Pulmonary artery endothelial cell (primary cell): ENCODE data around the gene WDR26. TPM values are rescaled to one million over a fixed set of nuclear protein-coding genes. Genes with fewer than 3 reads are reported as not detected.
"Not testable (repeated sequence)": the region's sequence is repeated elsewhere in the genome, so short reads cannot be mapped to it uniquely, and the experiment has no call there.

ENCODE experiments used
- DNase-seq: peaks from one replicate; pipeline ENCODE4 v3.0.0-alpha.2; 2011; ENCODE audit warnings: low read depth, low spot score
- total RNA-seq: library from RNA; depleted of rRNA; stranded (reverse); fragments of >200 nt; gene quantifications from 2 replicates; pipeline ENCODE4 v1.2.3, GENCODE V29; 2014

Gene WDR26
- total RNA-seq, 1 donor from 2014 or later, result 59.7 TPM

- DNase-seq, result not testable (repeated sequence)
Measured at GRCh38 chr1:224352436-224353085, 82.0 kb downstream of the WDR26 start.

DNA sequence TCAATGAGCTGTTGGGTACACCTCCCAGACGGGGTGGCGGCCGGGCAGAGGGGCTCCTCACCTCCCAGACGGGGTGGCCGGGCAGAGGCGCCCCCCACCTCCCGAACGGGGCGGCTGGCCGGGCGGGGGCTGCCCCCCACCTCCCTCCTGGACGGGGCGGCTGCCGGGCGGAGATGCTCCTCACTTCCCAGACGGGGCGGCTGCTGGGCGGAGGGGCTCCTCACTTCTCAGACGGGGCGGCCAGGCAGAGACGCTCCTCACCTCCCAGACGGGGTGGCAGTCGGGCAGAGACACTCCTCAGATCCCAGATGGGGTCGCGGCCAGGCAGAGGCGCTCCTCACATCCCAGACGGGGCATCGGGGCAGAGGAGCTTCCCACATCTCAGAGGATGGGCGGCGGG, 84.9 kb downstream of the WDR26 start:
- DNase-seq, result not testable (repeated sequence)

- no peak for DNase-seq
Measured at GRCh38 chr1:224348137-224348536, 86.5 kb downstream of the WDR26 start.

GRCh38 chr1:224343679-224344078, 90.9 kb downstream of the WDR26 start:
- DNase-seq, result no peak

GRCh38 chr1:224340453-224341384, 93.9 kb downstream of the WDR26 start:
- not testable (repeated sequence) for DNase-seq

DNA sequence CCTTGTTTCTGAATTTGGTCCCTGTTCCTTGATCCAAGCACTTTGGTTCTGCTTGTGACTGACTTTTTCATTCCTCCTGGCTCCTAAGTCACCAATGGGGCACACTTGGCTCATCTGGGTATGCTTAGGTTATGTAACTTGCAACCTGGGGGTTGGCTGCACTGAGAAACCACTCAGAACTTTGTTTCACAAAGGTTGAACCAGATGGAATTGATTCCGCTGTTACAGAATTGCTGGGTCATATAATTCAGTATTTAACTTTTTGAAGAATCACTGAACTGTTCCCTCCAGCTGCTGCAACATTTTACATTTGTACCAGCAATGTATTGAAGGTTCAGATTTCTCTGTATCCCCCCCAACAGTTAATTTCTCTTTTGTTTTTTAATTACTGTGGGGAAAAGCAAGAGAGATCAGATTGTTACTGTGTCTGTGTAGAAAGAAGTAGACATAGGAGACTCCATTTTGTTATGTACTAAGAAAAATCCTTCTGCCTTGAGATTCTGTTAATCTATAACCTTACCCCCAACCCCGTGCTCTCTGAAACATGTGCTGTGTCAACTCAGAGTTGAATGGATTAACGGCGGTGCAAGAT, 95.1 kb downstream of the WDR26 start:
- no peak for DNase-seq

- no peak for DNase-seq
Measured at GRCh38 chr1:224338150-224338838, 96.3 kb downstream of the WDR26 start.

Other genes with a start within 250 kb of the WDR26 start
- gene NVL, start 104.6 kb downstream of the WDR26 start, total RNA-seq, result 27.0 and 34.0 TPM in 2 replicates
- gene CNIH4, start 77.9 kb downstream of the WDR26 start, total RNA-seq, result 110 and 183 TPM in 2 replicates
- gene CNIH3, start 181.5 kb upstream of the WDR26 start, total RNA-seq, result 1.3 and 2.0 TPM in 2 replicates